GM23248 (cell line): ENCODE results near the gene CENPU. TPM values are rescaled to one million over a fixed set of nuclear protein-coding genes. Genes with fewer than 3 reads are reported as not detected.

Source experiments
- DNase-seq: peaks from one replicate; pipeline ENCODE4 v3.0.0-alpha.2; 2015
- H2AFZ ChIP-seq: fragments of 200-600 bp; sonication (generic); 2 replicates; pipeline ENCODE4 v1.6.1; 2016; ENCODE audit warnings: antibody characterized with exemption
- H3F3A ChIP-seq: fragments of 200-600 bp; sonication (generic); 2 replicates; pipeline ENCODE4 v1.6.1; 2016; ENCODE audit warnings: mild to moderate bottlenecking, antibody characterized with exemption, mixed run types; ENCODE audit not compliant: insufficient read depth
- H3K27ac ChIP-seq: fragments of 200-600 bp; sonication (generic); 2 replicates; pipeline ENCODE4 v1.5.1; 2016; ENCODE audit warnings: mild to moderate bottlenecking
- H3K27me3 ChIP-seq: fragments of 200-600 bp; sonication (generic); replicated peaks from 2 replicates; pipeline ENCODE4 v1.6.1; 2016; ENCODE audit warnings: mild to moderate bottlenecking; ENCODE audit not compliant: insufficient read depth
- H3K36me3 ChIP-seq: fragments of 200-600 bp; sonication (generic); 2 replicates; pipeline ENCODE4 v1.6.1; 2016; ENCODE audit warnings: low read depth, mild to moderate bottlenecking
- H3K4me1 ChIP-seq: fragments of 200-600 bp; sonication (generic); 2 replicates; pipeline ENCODE4 v1.6.1; 2016; ENCODE audit warnings: mild to moderate bottlenecking; ENCODE audit not compliant: insufficient read depth
- H3K4me2 ChIP-seq: fragments of 200-600 bp; sonication (generic); one replicate; pipeline ENCODE4 v1.6.1; 2016; ENCODE audit warnings: mild to moderate bottlenecking; ENCODE audit not compliant: unreplicated experiment
- H3K4me3 ChIP-seq: fragments of 200-600 bp; sonication (generic); 2 replicates; pipeline ENCODE4 v1.5.1; 2016; ENCODE audit warnings: mild to moderate bottlenecking
- H3K79me2 ChIP-seq: fragments of 200-600 bp; sonication (generic); 2 replicates; pipeline ENCODE4 v1.6.1; 2016; ENCODE audit warnings: mild to moderate bottlenecking; ENCODE audit not compliant: insufficient read depth
- H3K9ac ChIP-seq: fragments of 200-600 bp; sonication (generic); 2 replicates; pipeline ENCODE4 v1.6.1; 2016; ENCODE audit warnings: mild to moderate bottlenecking
- H3K9me2 ChIP-seq: fragments of 200-600 bp; sonication (generic); 2 replicates; pipeline ENCODE4 v1.6.1; 2016; ENCODE audit warnings: mixed run types, mild to moderate bottlenecking, moderate library complexity; ENCODE audit not compliant: insufficient read depth
- H3K9me3 ChIP-seq: fragments of 200-600 bp; sonication (generic); one replicate; pipeline ENCODE4 v1.6.1; 2017; ENCODE audit warnings: low read depth
- H4K20me1 ChIP-seq: fragments of 200-600 bp; sonication (generic); 2 replicates; pipeline ENCODE4 v1.6.0; 2016; ENCODE audit not compliant: insufficient read depth
- EZH2 ChIP-seq: fragments of 200-600 bp; sonication (generic); IDR thresholded peaks from 2 replicates; pipeline ENCODE4 v1.6.1; 2018; ENCODE audit warnings: antibody characterized with exemption, mild to moderate bottlenecking; ENCODE audit not compliant: insufficient read depth, poor library complexity, severe bottlenecking
- EZH2phosphoT487 ChIP-seq: fragments of 200-600 bp; sonication (generic); IDR thresholded peaks from 2 replicates; pipeline ENCODE4 v1.6.1; 2018; ENCODE audit warnings: antibody characterized with exemption, moderate library complexity, mild to moderate bottlenecking, low read depth; ENCODE audit not compliant: insufficient read depth
- WGBS, 2 experiments: methylation state at CpG; one replicate each; pipeline ENCODE4 v1.1.6; 2015 to 2017; ENCODE audit warnings: low lambda C conversion rate in 2 of 2, low coverage in 1 of 2; ENCODE audit errors: missing lambda C conversion rate in 2 of 2; 5-methylcytosine and 5-hydroxymethylcytosine counted together
- in situ Hi-C: fragments of 300-500 bp; cut with MboI; formaldehyde crosslinking; loops from 2 replicates; pipeline ENCODE4 v1.15.0; 2020
- polyA plus RNA-seq: library from polyadenylated mRNA; unstranded; fragments of >200 nt; fragmentation: Nextera tagmentation; extraction: Ambion mirVana; gene quantifications from 2 replicates; pipeline ENCODE4 v1.2.1, GENCODE V29; 2016
- total RNA-seq: library from RNA; depleted of rRNA; stranded (reverse); fragments of >200 nt; shearing (Covaris generic); gene quantifications from 2 replicates; pipeline ENCODE4 v1.2.3, GENCODE V29; 2014

The CENPU gene
- total and polyA plus RNA-seq, 2 experiments from 2014 or later = 8.5 to 15.7 TPM

DNA sequence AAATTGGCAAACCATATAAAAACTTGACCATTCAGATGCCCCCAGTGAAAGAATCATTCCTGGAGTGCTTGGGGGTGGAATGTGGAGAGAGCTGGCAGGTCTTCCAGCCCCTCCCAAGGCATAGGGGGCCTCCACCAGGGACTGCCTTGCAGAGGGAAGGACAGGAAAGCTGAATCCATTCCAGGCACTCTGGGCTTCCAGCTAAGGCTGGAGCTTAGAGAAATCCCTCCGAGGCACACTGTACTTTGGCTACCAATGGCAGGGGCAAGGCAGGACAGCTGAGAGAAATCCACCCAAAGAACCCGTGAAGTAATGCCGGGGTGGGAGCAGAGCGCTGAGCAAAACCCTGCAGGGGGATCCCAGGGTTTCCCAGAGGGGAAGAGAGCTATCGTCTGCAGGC lies 4.0 kb downstream of the CENPU start:
- H3K4me3 ChIP-seq = no peak overlapping the region
- H3K4me2 ChIP-seq = no peak overlapping the region
- H3K79me2 ChIP-seq = peaks cover 9% of the 10 kb centered on the region; the same call in 1 of the 2 replicates
- H3K36me3 ChIP-seq = no peaks in the 10 kb centered on the region
- no peak overlapping the region for H2AFZ ChIP-seq
- no peaks in the 10 kb centered on the region for H3K27me3 ChIP-seq
- no peak overlapping the region for H3K9ac ChIP-seq
- H3K27ac ChIP-seq = no peak overlapping the region
- H3K9me2 ChIP-seq = no peaks in the 10 kb centered on the region
- no peaks in the 10 kb centered on the region for H4K20me1 ChIP-seq
- H3K4me1 ChIP-seq = 0 out of 2 replicates have a peak, but pooled peaks cover 5% of the 10 kb centered on the region
- H3F3A ChIP-seq = no peaks in the 10 kb centered on the region
- TF ChIP-seq EZH2 (no peak), EZH2phosphoT487 (no peak)
- in situ Hi-C loops = no loop called here
- no peak for DNase-seq
- 71 to 76% methylated on average over 5 of the region's 5 CpGs for WGBS, 2 experiments
- H3K9me3 ChIP-seq = no peaks in the 10 kb centered on the region

DNA sequence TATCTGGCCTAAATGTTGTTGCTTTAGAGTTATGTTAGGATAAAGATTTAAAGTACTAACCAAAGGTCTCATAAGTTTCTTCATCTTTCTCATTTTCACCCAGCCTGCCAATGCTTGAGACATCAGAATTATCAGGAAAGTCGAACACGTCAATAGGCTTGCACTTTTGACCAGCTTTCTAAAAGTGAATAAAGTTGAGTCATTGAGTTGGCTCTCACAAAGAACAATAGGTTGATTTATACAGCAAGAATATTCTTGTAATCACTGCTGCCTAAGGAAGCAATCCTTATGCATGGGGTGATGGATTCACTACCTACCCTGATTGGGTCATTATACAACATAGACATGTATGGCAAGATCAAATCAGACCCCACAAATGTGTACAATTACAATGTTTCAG lies 5.0 kb downstream of the CENPU start:
- Histone ChIP-seq H3F3A (no peaks in the 10 kb centered on the region), H4K20me1 (no peaks in the 10 kb centered on the region), H3K4me3 (no peak overlapping the region), H3K4me1 (no peaks in the 10 kb centered on the region), H3K4me2 (no peak overlapping the region), H3K9ac (no peak overlapping the region), H3K9me2 (no peaks in the 10 kb centered on the region), H2AFZ (no peak overlapping the region), H3K79me2 (peaks cover 9% of the 10 kb centered on the region; the same call in 1 of the 2 replicates), H3K27me3 (no peaks in the 10 kb centered on the region), H3K27ac (no peak overlapping the region), H3K36me3 (no peaks in the 10 kb centered on the region), H3K9me3 (no peaks in the 10 kb centered on the region)
- 71 to 77% methylated on average over 2 of the region's 2 CpGs for WGBS, 2 experiments
- in situ Hi-C loops = no loop called here
- no peak for DNase-seq
- no peak for TF ChIP-seq EZH2
- TF ChIP-seq EZH2phosphoT487 = no peak

DNA sequence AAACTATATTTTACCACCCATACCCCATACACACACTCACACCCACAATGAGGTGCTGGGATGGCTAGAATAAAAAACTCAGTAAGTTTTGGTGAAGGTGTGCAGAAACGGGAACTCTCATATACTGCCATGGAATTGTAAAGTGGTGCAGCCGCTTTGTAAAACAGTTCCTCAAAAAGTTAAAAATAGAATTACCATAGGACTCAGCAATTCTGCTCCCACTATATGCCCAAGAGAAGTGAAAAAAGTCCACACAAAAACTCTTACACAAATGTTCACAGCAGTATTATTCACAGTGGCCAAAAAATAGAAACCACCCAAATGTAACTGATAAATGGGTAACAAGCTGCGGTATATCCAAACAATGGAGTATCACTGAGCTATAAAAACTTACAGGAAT lies 6.5 kb downstream of the CENPU start:
- no peaks in the 10 kb centered on the region for H3F3A ChIP-seq
- H3K9me2 ChIP-seq = no peaks in the 10 kb centered on the region
- no peaks in the 10 kb centered on the region for H3K36me3 ChIP-seq
- peak overlapping the region; percentile 31; the same call in 1 of the 2 replicates for H2AFZ ChIP-seq
- no peak overlapping the region for H3K27ac ChIP-seq
- TF ChIP-seq EZH2phosphoT487 (no peak), EZH2 (no peak)
- H3K9ac ChIP-seq = no peak overlapping the region
- H3K27me3 ChIP-seq = no peaks in the 10 kb centered on the region
- H3K9me3 ChIP-seq = no peaks in the 10 kb centered on the region
- H3K4me3 ChIP-seq = no peak overlapping the region
- H3K4me2 ChIP-seq = no peak overlapping the region
- peaks cover 6% of the 10 kb centered on the region; the same call in 1 of the 2 replicates for H3K79me2 ChIP-seq
- H4K20me1 ChIP-seq = no peaks in the 10 kb centered on the region
- no peak for DNase-seq
- in situ Hi-C loops = no loop called here
- 98% methylated on average over 3 of the region's 3 CpGs for WGBS, 2 experiments
- H3K4me1 ChIP-seq = no peaks in the 10 kb centered on the region

DNA sequence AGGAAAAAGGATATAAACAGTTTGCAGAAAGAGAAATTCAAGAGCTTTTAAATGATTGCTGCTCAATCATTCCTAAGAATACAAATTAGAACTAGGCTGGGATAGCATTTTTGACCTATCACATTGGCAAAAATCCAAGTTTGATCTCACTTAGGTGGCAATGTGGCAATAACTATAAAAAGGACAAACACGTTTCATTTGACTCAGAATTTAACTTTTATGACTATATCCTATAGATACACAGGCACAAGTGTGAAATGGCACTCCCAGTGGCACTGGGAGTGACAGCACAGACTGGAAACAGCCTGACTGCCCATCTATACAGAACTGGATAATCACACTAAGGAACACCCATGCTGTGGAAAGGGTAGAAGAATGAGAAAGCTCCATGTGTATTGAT lies 11.1 kb downstream of the CENPU start:
- H3K27ac ChIP-seq = no peak overlapping the region
- H4K20me1 ChIP-seq = no peaks in the 10 kb centered on the region
- no peaks in the 10 kb centered on the region for H3F3A ChIP-seq
- no peak for DNase-seq
- no peak overlapping the region for H2AFZ ChIP-seq
- H3K36me3 ChIP-seq = no peaks in the 10 kb centered on the region
- WGBS, 2 experiments = 50% methylated on average over 1 of the region's 1 CpG
- no peaks in the 10 kb centered on the region for H3K9me2 ChIP-seq
- H3K4me3 ChIP-seq = no peak overlapping the region
- H3K9me3 ChIP-seq = no peaks in the 10 kb centered on the region
- no peak overlapping the region for H3K4me2 ChIP-seq
- TF ChIP-seq EZH2 = no peak
- no peak for TF ChIP-seq EZH2phosphoT487
- H3K4me1 ChIP-seq = no peaks in the 10 kb centered on the region
- no peak overlapping the region for H3K9ac ChIP-seq
- H3K79me2 ChIP-seq = no peaks in the 10 kb centered on the region
- H3K27me3 ChIP-seq = no peaks in the 10 kb centered on the region
- in situ Hi-C loops = no loop called here

DNA sequence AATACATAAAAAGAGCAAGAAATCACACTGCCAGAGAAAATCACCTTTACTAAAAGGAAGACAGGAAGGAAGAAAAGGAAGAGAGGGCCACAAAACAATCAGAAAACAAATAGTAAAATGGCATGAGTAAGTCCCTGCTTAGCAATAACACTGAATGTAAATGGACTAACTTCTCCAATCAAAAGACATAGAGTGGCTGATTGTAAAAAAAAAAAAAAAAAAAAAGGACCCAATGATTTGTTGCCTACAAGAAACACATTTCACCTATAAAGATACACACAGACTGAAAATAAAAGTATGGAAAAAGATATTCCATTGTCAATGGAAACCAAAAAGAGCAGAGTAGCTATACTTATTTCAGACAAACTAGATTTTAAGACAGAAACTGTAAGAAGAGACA lies 12.6 kb downstream of the CENPU start:
- H3F3A ChIP-seq = no peaks in the 10 kb centered on the region
- no peak overlapping the region for H3K27ac ChIP-seq
- no peak overlapping the region for H3K4me3 ChIP-seq
- no peaks in the 10 kb centered on the region for H3K9me3 ChIP-seq
- no peaks in the 10 kb centered on the region for H3K4me1 ChIP-seq
- H2AFZ ChIP-seq = no peak overlapping the region
- no peak for DNase-seq
- H3K9me2 ChIP-seq = no peaks in the 10 kb centered on the region
- H3K4me2 ChIP-seq = no peak overlapping the region
- no peaks in the 10 kb centered on the region for H3K79me2 ChIP-seq
- no peaks in the 10 kb centered on the region for H3K27me3 ChIP-seq
- no peaks in the 10 kb centered on the region for H3K36me3 ChIP-seq
- H3K9ac ChIP-seq = no peak overlapping the region
- in situ Hi-C loops = no loop called here
- no peak for TF ChIP-seq EZH2phosphoT487
- TF ChIP-seq EZH2 = no peak
- no peaks in the 10 kb centered on the region for H4K20me1 ChIP-seq
